Tibial artery (tissue), 4 donors: ENCODE measurements around the gene MBD3L1.

ENCODE experiments used
- DNase-seq, 2 donors: peaks; one replicate each; pipeline ENCODE4 v3.0.0-alpha.2; 2019
- H3K27ac ChIP-seq, 2 donors: fragments of 200-600 bp; sonication (generic) in 1 of 2; 1 replicate in 1 of 2; 2 replicates in 1 of 2; pipeline ENCODE4 v1.5.1; 2018 to 2019; ENCODE audit warnings: mild to moderate bottlenecking in 1 of 2
- H3K27me3 ChIP-seq, 2 donors: fragments of 200-600 bp; sonication (generic) in 1 of 2; one replicate each; pipeline versions ENCODE4 v1.5.1 to v1.6.0; 2016 to 2019
- H3K36me3 ChIP-seq, 3 donors: fragments of 200-600 bp; sonication (generic) in 2 of 3; one replicate each; pipeline ENCODE4 v1.5.1; 2016 to 2019; ENCODE audit warnings: mild to moderate bottlenecking in 2 of 3
- H3K4me1 ChIP-seq, 4 donors: fragments of 200-600 bp; sonication (generic) in 2 of 4; 1 replicate in 3 of 4; 2 replicates in 1 of 4; pipeline ENCODE4 v1.5.1; 2016 to 2019
- H3K4me3 ChIP-seq, 2 donors: fragments of 200-600 bp; sonication (generic) in 1 of 2; 1 replicate in 1 of 2; 2 replicates in 1 of 2; pipeline ENCODE4 v1.5.1; 2018 to 2019; ENCODE audit warnings: mild to moderate bottlenecking in 2 of 2
- H3K9me3 ChIP-seq, 3 donors: fragments of 200-600 bp; sonication (generic) in 1 of 3; one replicate each; pipeline ENCODE4 v1.5.1; 2016 to 2019
- CTCF ChIP-seq, 2 experiments: fragments of 200-600 bp in 1 of 2; fragments of 450-650 bp in 1 of 2; IDR thresholded peaks; one replicate each; pipeline ENCODE4 v1.5.1; 2017 to 2019; ENCODE audit warnings: antibody characterized with exemption in 2 of 2, mild to moderate bottlenecking in 1 of 2, moderate library complexity in 1 of 2
- intact Hi-C: fragments of 100-400 bp; cut with DNase I; formaldehyde crosslinking; loops from one replicate; pipeline ENCODE4 v1.15.0; 2023; ENCODE audit warnings: low total_unique reads

MBD3L1 gene

GRCh38 chr19:8849232-8849631, 17.1 kb downstream of the MBD3L1 start:
- H3K27me3 ChIP-seq = peaks cover 0 to 3% of the 10 kb centered on the region in 2 donors
- TF ChIP-seq CTCF (IDR thresholded peaks at IDR 0.05) = no peak
- intact Hi-C loops = no loop called here
- no peak for DNase-seq
- H3K27ac ChIP-seq = no peak overlapping the region
- H3K4me1 ChIP-seq = no peaks in the 10 kb centered on the region
- H3K4me3 ChIP-seq = no peak overlapping the region
- peaks cover 0 to 32% (median 15%) of the 10 kb centered on the region in 3 donors for H3K9me3 ChIP-seq
- H3K36me3 ChIP-seq = no peaks in the 10 kb centered on the region

GRCh38 chr19:8850488-8850887, 18.3 kb downstream of the MBD3L1 start:
- Histone ChIP-seq H3K36me3 (no peaks in the 10 kb centered on the region), H3K4me1 (no peaks in the 10 kb centered on the region), H3K9me3 (peaks cover 0 to 32% (median 15%) of the 10 kb centered on the region in 3 donors), H3K4me3 (no peak overlapping the region), H3K27ac (no peak overlapping the region), H3K27me3 (peaks cover 0 to 7% of the 10 kb centered on the region in 2 donors)
- TF ChIP-seq CTCF (IDR thresholded peaks at IDR 0.05) = no peak
- intact Hi-C loops = no loop called here
- DNase-seq = no peak

- H3K4me3 ChIP-seq = no peak overlapping the region
- no peak for TF ChIP-seq CTCF (IDR thresholded peaks at IDR 0.05)
- no peaks in the 10 kb centered on the region for H3K36me3 ChIP-seq
- H3K9me3 ChIP-seq = no peaks in the 10 kb centered on the region
- DNase-seq = no peak
- no peaks in the 10 kb centered on the region for H3K4me1 ChIP-seq
- intact Hi-C loops = no loop called here
- peaks cover 0 to 11% of the 10 kb centered on the region in 2 donors for H3K27me3 ChIP-seq
- H3K27ac ChIP-seq = no peak overlapping the region
These were observed 26.1 kb downstream of the MBD3L1 start for GRCh38 chr19:8858260-8858659.

- intact Hi-C loops = no loop called here
- TF ChIP-seq CTCF (IDR thresholded peaks at IDR 0.05) = no peak
- Histone ChIP-seq H3K9me3 (peaks cover 0 to 3% (median 0%) of the 10 kb centered on the region in 3 donors), H3K27me3 (peaks cover 0 to 5% of the 10 kb centered on the region in 2 donors), H3K4me1 (no peaks in the 10 kb centered on the region), H3K4me3 (no peak overlapping the region), H3K36me3 (no peaks in the 10 kb centered on the region), H3K27ac (no peak overlapping the region)
- DNase-seq = no peak
These were observed 34.2 kb downstream of the MBD3L1 start for GRCh38 chr19:8866344-8866743.

- H3K27me3 ChIP-seq = no peaks in the 10 kb centered on the region
- intact Hi-C loops = no loop called here
- peaks cover 0 to 13% (median 2%) of the 10 kb centered on the region in 3 donors for H3K9me3 ChIP-seq
- TF ChIP-seq CTCF (IDR thresholded peaks at IDR 0.05) = no peak
- no peak for DNase-seq
- H3K36me3 ChIP-seq = no peaks in the 10 kb centered on the region
- no peak overlapping the region for H3K4me3 ChIP-seq
- no peaks in the 10 kb centered on the region for H3K4me1 ChIP-seq
- no peak overlapping the region for H3K27ac ChIP-seq
These were observed 45.9 kb downstream of the MBD3L1 start for GRCh38 chr19:8877854-8878705.
